Transverse colon (tissue), 4 donors: ENCODE measurements around the gene FBXO42. TPM values are rescaled to one million over a fixed set of nuclear protein-coding genes. Genes with fewer than 3 reads are reported as not detected.
"Not testable (repeated sequence)": the region's sequence is repeated elsewhere in the genome, so short reads cannot be mapped to it uniquely, and the experiment has no call there.

Experiments
- DNase-seq: peaks from one replicate; pipeline ENCODE4 v3.0.0-alpha.2; 2019
- H3K27ac ChIP-seq, 4 donors: fragments of 200-600 bp; sonication (generic); 2 replicates each; pipeline ENCODE4 v1.5.1; 2016 to 2018; ENCODE audit warnings: inconsistent platforms in 4 of 4
- H3K27me3 ChIP-seq: fragments of 200-600 bp; sonication (generic); 2 replicates; pipeline ENCODE4 v1.5.1; 2017; ENCODE audit warnings: inconsistent platforms
- H3K36me3 ChIP-seq, 4 donors: fragments of 200-600 bp; sonication (generic); 2 replicates each; pipeline ENCODE4 v1.5.1; 2017 to 2019; ENCODE audit warnings: inconsistent platforms in 4 of 4
- H3K4me1 ChIP-seq, 4 donors: fragments of 200-600 bp; sonication (generic); 2 replicates each; pipeline ENCODE4 v1.5.1; 2017 to 2020; ENCODE audit warnings: inconsistent platforms in 4 of 4
- H3K4me3 ChIP-seq, 4 donors: fragments of 200-600 bp; sonication (generic); 1 replicate in 1 of 4; 2 replicates in 3 of 4; pipeline versions ENCODE4 v1.5.1 to v1.6.1; 2017 to 2019; ENCODE audit warnings: inconsistent platforms in 4 of 4
- H3K9me3 ChIP-seq, 2 donors: fragments of 200-600 bp; sonication (generic); 2 replicates each; pipeline ENCODE4 v1.5.1; 2017 to 2019; ENCODE audit warnings: inconsistent platforms in 2 of 2
- EP300 ChIP-seq: sonication (generic); formaldehyde crosslinking; IDR thresholded peaks from one replicate; pipeline ENCODE4 v1.6.1; 2017; ENCODE audit warnings: antibody characterized with exemption, low read depth
- POLR2A ChIP-seq: fragments of 450-650 bp; IDR thresholded peaks from one replicate; pipeline ENCODE4 v1.6.1; 2016; ENCODE audit warnings: antibody characterized with exemption, mild to moderate bottlenecking, moderate library complexity
- POLR2AphosphoS5 ChIP-seq, 3 donors: sonication (generic); formaldehyde crosslinking; IDR thresholded peaks; one replicate each; pipeline ENCODE4 v1.6.1; 2016; ENCODE audit warnings: antibody characterized with exemption in 3 of 3
- WGBS, 2 donors: methylation state at CpG; one replicate each; pipeline ENCODE4 v1.1.5; 2018; ENCODE audit warnings: low coverage in 1 of 2; 5-methylcytosine and 5-hydroxymethylcytosine counted together
- in situ Hi-C, 4 donors: fragments of 200-750 bp; cut with MboI; loops; one replicate each; pipeline versions ENCODE4 v1.15.0 to v1.15.1; 2017; ENCODE audit warnings: low sequenced_read_pairs in 3 of 4, low pct_ligation_motif_present in 1 of 4, low pct_unique_long_range_greater_than_20kb in 1 of 4
- intact Hi-C: fragments of 100-400 bp; cut with DNase I; formaldehyde crosslinking; loops from one replicate; pipeline ENCODE4 v1.15.1; 2023; ENCODE audit warnings: low total_unique reads
- total RNA-seq, 4 donors: library from RNA; depleted of rRNA; stranded (reverse); fragments of >200 nt; gene quantifications; one replicate each; pipeline ENCODE4 v1.1.0, GENCODE V29; 2016
- TF ChIP-seq, protein P1 (sequence below), 5 experiments: fragments of 200-600 bp in 3 of 5; fragments of 450-650 bp in 2 of 5; sonication (generic) in 3 of 5; IDR thresholded peaks; 1 replicate in 2 of 5; 2 replicates in 3 of 5; pipeline ENCODE4 v1.5.1; 2016 to 2017; ENCODE audit warnings: antibody characterized with exemption in 5 of 5, inconsistent platforms in 3 of 5, mild to moderate bottlenecking in 2 of 5, moderate library complexity in 1 of 5

The FBXO42 gene
- total RNA-seq, 4 donors from 2014 or later, result 15.7 to 25.4 (median 18.8) TPM

DNA sequence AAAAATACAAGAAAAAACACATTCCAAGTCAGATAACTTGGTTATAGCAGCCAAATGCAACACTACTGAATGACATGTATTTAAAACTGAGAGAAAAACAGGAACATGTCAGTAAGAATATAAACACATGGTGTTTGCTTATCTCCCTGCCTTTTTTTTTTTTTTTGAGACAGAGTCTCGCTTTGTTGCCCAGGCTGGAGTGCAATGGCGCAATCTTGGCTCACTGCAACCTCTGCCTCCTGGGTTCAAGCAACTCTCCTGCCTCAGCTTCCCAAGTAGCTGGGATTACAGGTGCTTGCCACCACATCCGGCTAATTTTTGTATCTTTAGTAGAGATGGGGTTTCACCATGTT lies 12.8 kb upstream of the FBXO42 start:
- 67 to 80% methylated on average over 2 to 3 of the region's 3 CpGs for WGBS, 2 donors
- H3K4me3 ChIP-seq, H3K27me3 ChIP-seq, DNase-seq, H3K36me3 ChIP-seq, H3K9me3 ChIP-seq: not testable (repeated sequence)
- in situ Hi-C loops (loop anchor here in 2 of 4 donors (10.0 to 25.0 kb wide), 3 partner anchors 153 to 280 kb away; partner anchors contain the start of gene ARHGEF19 (in 1 of the 2)), intact Hi-C loops (loop anchor here (10.0 kb wide), 1 partner anchor 290 kb away; the partner anchor contains the start of gene FAM131C)
- Histone ChIP-seq H3K4me1 (peaks cover 0 to 31% (median 16%) of the 10 kb centered on the region in 4 donors), H3K27ac (peak overlapping the region in 3 of 4 donors; percentile 21 to 72 (median 50))
- TF ChIP-seq POLR2AphosphoS5 (IDR thresholded peaks at IDR 0.05), result peak in 2 of 3 donors; percentile 39 to 58

- no peak overlapping the region for H3K27ac ChIP-seq
- intact Hi-C loops, result no loop called here
- no peaks in the 10 kb centered on the region for H3K9me3 ChIP-seq
- 70 to 79% methylated on average over 3 of the region's 3 CpGs for WGBS, 2 donors
- H3K36me3 ChIP-seq, result no peaks in the 10 kb centered on the region
- in situ Hi-C loops, result loop anchor here in 1 of 4 donors (25.0 kb wide), 2 partner anchors 145 to 270 kb away; partner anchors contain the start of gene ARHGEF19
- no peak overlapping the region for H3K4me3 ChIP-seq
- H3K27me3 ChIP-seq, result no peaks in the 10 kb centered on the region
- TF ChIP-seq POLR2A, result no peak
- TF ChIP-seq, protein P1, sequence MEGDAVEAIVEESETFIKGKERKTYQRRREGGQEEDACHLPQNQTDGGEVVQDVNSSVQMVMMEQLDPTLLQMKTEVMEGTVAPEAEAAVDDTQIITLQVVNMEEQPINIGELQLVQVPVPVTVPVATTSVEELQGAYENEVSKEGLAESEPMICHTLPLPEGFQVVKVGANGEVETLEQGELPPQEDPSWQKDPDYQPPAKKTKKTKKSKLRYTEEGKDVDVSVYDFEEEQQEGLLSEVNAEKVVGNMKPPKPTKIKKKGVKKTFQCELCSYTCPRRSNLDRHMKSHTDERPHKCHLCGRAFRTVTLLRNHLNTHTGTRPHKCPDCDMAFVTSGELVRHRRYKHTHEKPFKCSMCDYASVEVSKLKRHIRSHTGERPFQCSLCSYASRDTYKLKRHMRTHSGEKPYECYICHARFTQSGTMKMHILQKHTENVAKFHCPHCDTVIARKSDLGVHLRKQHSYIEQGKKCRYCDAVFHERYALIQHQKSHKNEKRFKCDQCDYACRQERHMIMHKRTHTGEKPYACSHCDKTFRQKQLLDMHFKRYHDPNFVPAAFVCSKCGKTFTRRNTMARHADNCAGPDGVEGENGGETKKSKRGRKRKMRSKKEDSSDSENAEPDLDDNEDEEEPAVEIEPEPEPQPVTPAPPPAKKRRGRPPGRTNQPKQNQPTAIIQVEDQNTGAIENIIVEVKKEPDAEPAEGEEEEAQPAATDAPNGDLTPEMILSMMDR (IDR thresholded peaks at IDR 0.05), result no peak
- TF ChIP-seq EP300, result no peak
- TF ChIP-seq POLR2AphosphoS5 (IDR thresholded peaks at IDR 0.05), result no peak
- peaks cover 2 to 8% (median 6%) of the 10 kb centered on the region in 4 donors for H3K4me1 ChIP-seq
- no peak for DNase-seq
Measured at GRCh38 chr1:16356867-16357266, 4.6 kb upstream of the FBXO42 start.

GRCh38 chr1:16354619-16355018 lies 2.3 kb upstream of the FBXO42 start:
- H3K4me1 ChIP-seq, result peaks cover 5 to 25% (median 14%) of the 10 kb centered on the region in 4 donors
- no peak overlapping the region for H3K4me3 ChIP-seq
- in situ Hi-C loops (loop anchor here in 1 of 4 donors (25.0 kb wide), 2 partner anchors 142 to 267 kb away; partner anchors contain the start of gene ARHGEF19), intact Hi-C loops (no loop called here)
- H3K27ac ChIP-seq, result no peak overlapping the region
- TF ChIP-seq, protein P1 (IDR thresholded peaks at IDR 0.05), result no peak
- TF ChIP-seq POLR2AphosphoS5 (IDR thresholded peaks at IDR 0.05) (no peak), POLR2A (no peak), EP300 (no peak)
- no peaks in the 10 kb centered on the region for H3K36me3 ChIP-seq
- WGBS, 2 donors, result 80 to 95% methylated on average over 1 to 2 of the region's 2 CpGs
- no peaks in the 10 kb centered on the region for H3K27me3 ChIP-seq
- H3K9me3 ChIP-seq, result no peaks in the 10 kb centered on the region
- no peak for DNase-seq

DNA sequence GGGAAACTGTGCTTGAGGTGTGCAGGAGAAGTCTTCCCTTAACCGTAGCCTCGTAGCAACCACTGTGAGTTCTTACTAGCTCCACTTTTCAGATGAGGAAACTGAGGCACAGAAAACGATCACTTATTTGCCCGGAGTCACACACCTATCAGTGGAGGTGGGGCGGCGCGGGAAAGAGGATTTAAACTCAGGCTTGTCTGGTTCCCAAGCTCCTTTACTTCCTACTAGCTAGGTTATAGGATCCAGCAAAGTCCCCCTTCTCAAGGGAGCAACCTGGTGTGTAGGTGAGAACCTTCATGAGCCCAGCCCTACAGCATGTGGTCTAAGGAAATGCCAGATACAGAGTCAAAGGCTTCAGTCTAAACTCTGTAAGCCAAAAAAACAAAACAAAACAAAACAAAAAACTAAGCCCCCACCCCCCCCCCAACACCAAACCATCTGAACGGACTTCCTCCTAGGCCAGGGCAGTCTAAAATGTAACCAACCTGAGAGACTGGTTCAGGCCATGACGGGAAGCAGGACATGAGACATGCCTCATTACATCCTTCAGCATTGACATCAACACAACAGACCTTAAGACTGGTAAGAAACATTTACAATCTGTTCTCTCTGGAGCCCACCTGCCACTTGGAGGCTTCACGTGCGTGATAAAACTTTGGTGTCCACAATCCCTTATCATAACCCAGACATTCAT lies 709 bp upstream of the FBXO42 start:
- Histone ChIP-seq H3K36me3 (no peaks in the 10 kb centered on the region), H3K4me3 (peak overlapping the region in 3 of 4 donors; percentile 85 to 90 (median 86)), H3K27me3 (no peaks in the 10 kb centered on the region), H3K4me1 (peaks cover 12 to 39% (median 15%) of the 10 kb centered on the region in 4 donors), H3K9me3 (no peaks in the 10 kb centered on the region), H3K27ac (peak overlapping the region; percentile 92 to 95 (median 95))
- intact Hi-C loops, result no loop called here
- DNase-seq, result peak; percentile 29
- in situ Hi-C loops, result loop anchor here in 1 of 4 donors (25.0 kb wide), 2 partner anchors 141 to 266 kb away; partner anchors contain the start of gene ARHGEF19
- TF ChIP-seq, protein P1 (IDR thresholded peaks at IDR 0.05), result no peak
- TF ChIP-seq POLR2AphosphoS5 (IDR thresholded peaks at IDR 0.05), result no peak
- TF ChIP-seq EP300, result no peak
- no peak for TF ChIP-seq POLR2A
- WGBS, 2 donors, result 37 to 94% methylated on average over 2 to 11 of the region's 11 CpGs
